HG03520 (cell line): ENCODE results near the gene VEPH1.
A peak's percentile ranks its signal among the peaks of the same experiment; 100 is the strongest.

Source experiments
- ATAC-seq: cut with Tn5 transposase; IDR thresholded peaks from one replicate; pipeline ENCODE4 v1.9.1; 2021; ENCODE audit warnings: mild to moderate bottlenecking, moderate library complexity; ENCODE audit not compliant: unreplicated experiment

VEPH1 gene

DNA sequence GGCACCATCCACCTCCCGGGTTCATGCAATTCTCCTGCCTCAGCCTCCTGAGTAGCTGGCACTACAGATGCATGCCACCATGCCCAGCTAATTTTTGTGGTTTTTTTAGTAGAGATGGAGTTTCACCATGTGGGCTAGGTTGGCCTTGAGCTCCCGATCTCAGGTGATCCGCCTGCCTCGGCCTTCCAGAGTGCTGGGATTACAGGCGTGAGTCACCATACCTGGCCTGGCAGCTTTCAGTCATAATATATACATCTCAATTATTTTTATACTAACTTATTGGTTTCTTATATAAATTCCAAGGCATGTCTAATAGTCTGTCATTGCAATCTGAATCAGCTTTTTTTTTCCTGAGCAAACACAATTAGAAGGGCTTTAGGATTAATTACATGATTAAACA is 269.3 kb downstream of the VEPH1 start:
- ATAC-seq, result no peak

- no peak for ATAC-seq
Measured at GRCh38 chr3:157232141-157232540, 271.1 kb downstream of the VEPH1 start.

GRCh38 chr3:157231071-157231470 is 272.1 kb downstream of the VEPH1 start:
- no peak for ATAC-seq

DNA sequence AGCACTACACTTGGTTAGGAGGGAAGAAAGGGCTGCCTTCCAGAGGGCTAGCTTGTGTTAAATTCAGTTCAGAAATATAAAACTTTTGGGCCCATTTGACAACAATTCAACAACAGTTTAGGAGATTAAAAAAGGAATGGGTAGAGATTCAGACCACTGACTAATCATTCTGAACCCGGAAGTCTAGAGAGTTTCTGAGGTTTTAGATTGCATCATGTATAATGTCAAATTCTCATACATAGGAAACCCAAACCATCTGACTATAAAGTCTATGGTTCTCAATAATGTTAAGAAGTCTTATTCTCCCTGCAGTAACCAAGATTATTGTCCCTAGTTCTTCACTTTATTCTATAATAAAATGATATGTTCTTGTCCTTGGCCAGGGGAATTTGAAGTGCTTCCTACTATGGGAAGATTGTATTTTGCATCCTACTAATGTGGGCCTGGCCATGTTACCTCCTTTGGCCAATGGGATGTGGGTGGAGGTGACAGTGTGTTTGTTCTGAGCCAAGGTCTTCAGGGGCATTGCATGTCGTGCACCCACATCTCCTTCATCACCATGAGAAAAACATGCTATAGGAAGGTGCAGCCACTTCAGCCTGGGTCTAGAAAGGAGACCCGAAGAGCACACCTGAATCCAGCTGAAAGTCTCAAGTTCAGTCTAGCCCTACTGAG is 276.9 kb downstream of the VEPH1 start:
- peak; percentile 78 for ATAC-seq

DNA sequence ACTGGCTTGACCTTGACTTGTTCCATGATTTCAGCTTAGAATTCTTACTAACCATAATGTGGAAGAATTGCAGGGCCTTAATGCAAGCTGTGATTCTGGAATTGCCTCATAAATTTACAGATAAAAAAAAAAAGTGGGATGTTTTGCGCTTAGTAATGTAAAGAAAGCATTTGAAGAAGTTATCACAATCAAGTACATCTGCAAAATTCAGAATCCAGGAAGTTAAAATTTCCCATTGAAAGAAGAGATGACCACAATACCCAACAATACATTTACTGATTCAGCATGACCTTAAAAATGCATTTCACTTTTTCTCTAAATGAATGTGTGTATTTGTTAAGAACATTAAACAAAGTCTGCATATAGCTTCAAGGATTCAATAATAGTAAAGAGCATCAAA is 278.2 kb downstream of the VEPH1 start:
- no peak for ATAC-seq

DNA sequence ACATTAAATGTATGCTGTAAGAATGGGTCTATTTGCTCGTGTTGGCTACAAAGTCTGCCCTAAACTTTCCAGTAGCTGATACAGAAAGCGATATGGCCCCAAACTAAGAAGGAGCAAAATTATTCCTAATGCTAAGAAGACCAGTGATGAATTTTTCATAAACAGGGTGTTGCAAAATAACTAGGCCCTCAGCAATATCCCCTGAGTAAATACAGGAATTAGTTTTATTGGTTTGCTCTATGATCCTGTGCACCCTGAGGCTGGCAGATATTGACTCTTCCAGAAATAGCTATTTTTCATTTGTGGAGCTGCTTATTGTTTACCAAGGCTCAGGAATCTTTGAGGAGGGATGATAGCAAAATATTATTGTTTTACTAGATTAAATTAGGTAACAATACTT is 282.3 kb downstream of the VEPH1 start:
- ATAC-seq, result no peak

GRCh38 chr3:157220211-157220610 is 283.0 kb downstream of the VEPH1 start:
- ATAC-seq, result no peak

DNA sequence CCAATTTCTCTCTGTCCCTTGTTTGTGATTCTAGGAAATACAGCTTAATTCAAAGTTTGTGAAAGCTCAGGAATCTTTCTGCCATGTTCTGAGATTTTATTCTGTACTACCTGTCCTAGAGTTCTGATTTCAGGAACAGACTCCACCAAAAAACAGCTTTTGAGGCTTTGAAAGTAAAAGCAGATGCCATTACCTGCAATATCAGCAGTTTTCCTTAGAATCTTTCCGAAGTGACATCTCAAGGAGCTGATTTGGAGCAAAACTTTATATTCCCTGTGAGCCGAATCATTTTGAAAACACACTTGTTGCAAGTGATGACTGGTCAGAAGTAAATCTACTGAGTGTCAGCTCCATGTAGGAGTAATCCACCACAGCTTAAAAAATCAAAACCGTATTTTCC is 284.0 kb downstream of the VEPH1 start:
- no peak for ATAC-seq
